Effector memory CD4-positive, alpha-beta T cell (primary cell): ENCODE data around the gene MPND.

ENCODE experiments used
- DNase-seq, 3 donors: peaks; one replicate each; pipeline ENCODE4 v3.0.0-alpha.2; 2020
- H3K27ac ChIP-seq: 2 replicates; pipeline ENCODE4 v1.7.0; 2013; ENCODE audit warnings: mild to moderate bottlenecking, low read length, moderate library complexity; ENCODE audit not compliant: insufficient read depth, poor library complexity, severe bottlenecking
- H3K27me3 ChIP-seq: replicated peaks from 2 replicates; pipeline ENCODE4 v1.7.0; 2013; ENCODE audit warnings: mild to moderate bottlenecking, low read length; ENCODE audit not compliant: insufficient read depth, control insufficient read depth, poor library complexity, severe bottlenecking
- H3K36me3 ChIP-seq: 2 replicates; pipeline ENCODE4 v1.7.0; 2013; ENCODE audit warnings: mild to moderate bottlenecking, low read length, moderate library complexity; ENCODE audit not compliant: control insufficient read depth, insufficient read depth
- H3K4me1 ChIP-seq: 2 replicates; pipeline ENCODE4 v1.7.0; 2013; ENCODE audit warnings: low read length, mild to moderate bottlenecking; ENCODE audit not compliant: control insufficient read depth, insufficient read depth, poor library complexity, severe bottlenecking
- H3K4me3 ChIP-seq: 2 replicates; pipeline ENCODE4 v1.7.0; 2013; ENCODE audit warnings: low read length, low read depth, mild to moderate bottlenecking; ENCODE audit not compliant: insufficient read depth, poor library complexity, severe bottlenecking
- H3K9me3 ChIP-seq: 2 replicates; pipeline ENCODE4 v1.7.0; 2013; ENCODE audit warnings: mild to moderate bottlenecking, low read length, moderate library complexity; ENCODE audit not compliant: control insufficient read depth

Gene MPND

GRCh38 chr19:4372165-4373012 is 29.0 kb downstream of the MPND start:
- Histone ChIP-seq H3K9me3 (no peaks in the 10 kb centered on the region), H3K4me3 (no peak overlapping the region), H3K27ac (peak overlapping the region; percentile 36), H3K4me1 (peaks cover 59% of the 10 kb centered on the region), H3K27me3 (no peaks in the 10 kb centered on the region), H3K36me3 (peaks cover 3% of the 10 kb centered on the region)
- no peak for DNase-seq

GRCh38 chr19:4373013-4373367 is 29.6 kb downstream of the MPND start:
- peaks cover 3% of the 10 kb centered on the region for H3K36me3 ChIP-seq
- H3K27ac ChIP-seq = no peak overlapping the region

GRCh38 chr19:4373601-4374497 is 30.5 kb downstream of the MPND start:
- H3K27ac ChIP-seq = no peak overlapping the region
- H3K36me3 ChIP-seq = peaks cover 3% of the 10 kb centered on the region
- no peak for DNase-seq

More at GRCh38 chr19:4373013-4373367, 29.6 kb downstream of the MPND start:
- H3K4me1 ChIP-seq = peaks cover 59% of the 10 kb centered on the region
- no peaks in the 10 kb centered on the region for H3K9me3 ChIP-seq
- no peaks in the 10 kb centered on the region for H3K27me3 ChIP-seq
- H3K4me3 ChIP-seq = no peak overlapping the region
- DNase-seq = no peak

GRCh38 chr19:4374498-4375163 is 31.3 kb downstream of the MPND start:
- no peak overlapping the region for H3K4me3 ChIP-seq
- H3K27ac ChIP-seq = no peak overlapping the region
- peaks cover 54% of the 10 kb centered on the region for H3K4me1 ChIP-seq
- DNase-seq = no peak
- H3K27me3 ChIP-seq = no peaks in the 10 kb centered on the region
- peaks cover 3% of the 10 kb centered on the region for H3K36me3 ChIP-seq
- no peaks in the 10 kb centered on the region for H3K9me3 ChIP-seq

More at GRCh38 chr19:4373601-4374497, 30.5 kb downstream of the MPND start:
- Histone ChIP-seq H3K9me3 (no peaks in the 10 kb centered on the region), H3K27me3 (no peaks in the 10 kb centered on the region), H3K4me1 (peaks cover 54% of the 10 kb centered on the region), H3K4me3 (no peak overlapping the region)

GRCh38 chr19:4375164-4376027 is 32.0 kb downstream of the MPND start:
- H3K27me3 ChIP-seq = no peaks in the 10 kb centered on the region
- no peaks in the 10 kb centered on the region for H3K9me3 ChIP-seq
- H3K4me1 ChIP-seq = peaks cover 54% of the 10 kb centered on the region
- no peak overlapping the region for H3K27ac ChIP-seq
- H3K36me3 ChIP-seq = peaks cover 3% of the 10 kb centered on the region
- H3K4me3 ChIP-seq = no peak overlapping the region
- DNase-seq = no peak

GRCh38 chr19:4376028-4376670 is 32.8 kb downstream of the MPND start:
- Histone ChIP-seq H3K4me1 (peaks cover 55% of the 10 kb centered on the region), H3K27me3 (no peaks in the 10 kb centered on the region), H3K9me3 (no peaks in the 10 kb centered on the region), H3K27ac (no peak overlapping the region), H3K4me3 (no peak overlapping the region), H3K36me3 (peaks cover 3% of the 10 kb centered on the region)
- DNase-seq = no peak

GRCh38 chr19:4376671-4376990 is 33.3 kb downstream of the MPND start:
- no peak for DNase-seq
- H3K4me1 ChIP-seq = peaks cover 56% of the 10 kb centered on the region
- H3K9me3 ChIP-seq = no peaks in the 10 kb centered on the region
- H3K27me3 ChIP-seq = no peaks in the 10 kb centered on the region
- peak overlapping the region; percentile 4 for H3K27ac ChIP-seq
- H3K4me3 ChIP-seq = no peak overlapping the region
- H3K36me3 ChIP-seq = peaks cover 3% of the 10 kb centered on the region

- peak overlapping the region; percentile 4 for H3K27ac ChIP-seq
- DNase-seq = no peak
- H3K9me3 ChIP-seq = no peaks in the 10 kb centered on the region
- peaks cover 55% of the 10 kb centered on the region for H3K4me1 ChIP-seq
- no peaks in the 10 kb centered on the region for H3K27me3 ChIP-seq
- H3K4me3 ChIP-seq = no peak overlapping the region
- H3K36me3 ChIP-seq = no peaks in the 10 kb centered on the region
Measured at GRCh38 chr19:4376991-4377781, 33.8 kb downstream of the MPND start.
